Iris pigment epithelial cell (primary cell): ENCODE results near the gene ANKRD61.
"Not testable (repeated sequence)": the region's sequence is repeated elsewhere in the genome, so short reads cannot be mapped to it uniquely, and the experiment has no call there.

Experiments used
- DNase-seq: peaks from one replicate; pipeline ENCODE4 v3.0.0-alpha.2; 2011; ENCODE audit warnings: low read depth

ANKRD61 gene

GRCh38 chr7:6030988-6031387 lies at the start of gene ANKRD61:
TSS of gene ANKRD61 (plus strand) at chr7:6031376. CDS start at chr7:6031376, 0 bp downstream.
- no peak for DNase-seq

GRCh38 chr7:5987061-5987460 lies 44.1 kb upstream of the ANKRD61 start:
- not testable (repeated sequence) for DNase-seq

GRCh38 chr7:5997210-5997808 lies 33.9 kb upstream of the ANKRD61 start:
- DNase-seq: peak; percentile 75

- no peak for DNase-seq
Observed at GRCh38 chr7:6007386-6007785, 23.8 kb upstream of the ANKRD61 start.

DNA sequence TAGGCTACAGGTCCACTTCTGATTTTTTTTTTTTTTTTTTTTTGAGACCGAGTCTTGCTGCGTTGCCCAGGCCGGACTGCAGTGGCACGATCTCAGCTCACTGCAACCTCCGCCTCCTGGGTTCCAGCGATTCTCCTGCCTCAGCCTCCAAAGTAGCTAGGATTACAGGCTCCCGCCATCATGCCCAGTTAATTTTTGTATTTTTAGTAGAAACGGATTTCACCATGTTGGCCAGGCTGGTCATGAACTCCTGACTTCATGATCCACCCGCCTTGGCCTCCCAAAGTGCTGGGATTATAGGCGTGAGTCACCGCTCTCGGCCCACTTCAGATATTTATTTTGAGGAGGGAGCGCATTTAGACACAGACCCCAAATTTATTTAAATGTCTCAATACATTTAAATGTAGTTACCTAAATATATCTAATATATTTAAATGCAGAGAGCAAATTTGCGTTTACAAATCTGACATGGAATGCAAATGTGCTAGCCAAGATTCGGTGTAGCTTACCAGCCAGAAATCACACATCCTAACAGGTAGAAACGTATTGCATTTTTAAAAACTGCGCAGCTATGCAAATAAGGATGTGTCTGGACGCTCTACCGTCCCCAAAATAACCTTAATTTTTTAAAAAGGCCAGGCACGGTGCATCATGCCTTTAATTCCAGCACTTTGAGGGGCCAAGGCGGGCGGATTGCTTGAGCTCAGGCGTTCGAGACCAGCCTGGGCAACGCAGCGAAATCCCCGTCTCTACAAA lies 23.2 kb upstream of the ANKRD61 start:
- DNase-seq: peak; percentile 23

DNA sequence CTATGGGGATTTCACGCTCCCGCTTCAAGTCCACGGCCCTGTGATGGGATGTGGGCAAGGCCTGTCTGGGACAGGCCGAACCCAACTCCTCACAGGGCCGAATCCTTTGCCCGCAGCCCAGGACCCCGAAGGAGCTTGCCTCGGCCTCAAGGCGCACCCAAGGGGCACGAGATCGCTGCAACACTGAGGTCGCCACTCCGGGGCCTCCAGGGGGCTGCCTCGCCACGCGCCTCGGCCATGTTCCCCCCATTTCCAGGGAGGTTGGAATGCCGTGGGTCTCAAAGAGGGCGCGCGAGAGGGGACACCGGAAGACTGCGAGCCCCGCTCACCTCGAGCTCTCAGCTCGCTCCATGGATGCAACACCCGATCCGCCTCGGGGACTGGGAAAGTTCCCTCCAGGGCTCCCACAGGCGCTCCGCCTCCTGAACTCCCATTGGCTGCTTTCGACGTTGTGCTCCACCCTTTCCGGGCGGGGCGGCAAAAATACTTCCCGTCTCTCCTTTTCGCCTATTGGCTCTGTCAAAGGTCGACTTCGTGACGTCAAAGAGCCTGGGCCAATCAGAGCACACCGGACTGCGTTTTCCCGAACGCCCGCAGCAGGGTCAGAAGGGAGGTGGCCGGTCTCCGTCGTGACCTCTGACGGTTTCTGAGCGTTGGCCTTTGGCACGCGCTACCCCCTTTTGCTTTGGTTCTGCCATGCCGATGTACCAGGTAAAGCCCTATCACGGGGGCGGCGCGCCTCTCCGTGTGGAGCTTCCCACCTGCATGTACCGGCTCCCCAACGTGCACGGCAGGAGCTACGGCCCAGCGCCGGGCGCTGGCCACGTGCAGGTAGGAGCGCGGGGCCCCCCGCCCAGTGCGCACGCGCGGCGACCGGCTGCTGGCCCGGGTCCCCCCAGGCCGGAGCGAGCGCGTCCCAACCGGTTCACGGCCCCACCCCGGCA lies 22.2 kb upstream of the ANKRD61 start, which contains the start of the genes AIMP2 and PMS2:
Gene AIMP2 (plus strand): TSS at position 605 of the 944 bp plus-strand sequence. CDS start 92 bp downstream, at position 697.
Gene PMS2 (minus strand): TSS at position 382 of the 944 bp plus-strand sequence. CDS start 30 bp downstream, at position 352.
- peak; percentile 99 for DNase-seq

DNA sequence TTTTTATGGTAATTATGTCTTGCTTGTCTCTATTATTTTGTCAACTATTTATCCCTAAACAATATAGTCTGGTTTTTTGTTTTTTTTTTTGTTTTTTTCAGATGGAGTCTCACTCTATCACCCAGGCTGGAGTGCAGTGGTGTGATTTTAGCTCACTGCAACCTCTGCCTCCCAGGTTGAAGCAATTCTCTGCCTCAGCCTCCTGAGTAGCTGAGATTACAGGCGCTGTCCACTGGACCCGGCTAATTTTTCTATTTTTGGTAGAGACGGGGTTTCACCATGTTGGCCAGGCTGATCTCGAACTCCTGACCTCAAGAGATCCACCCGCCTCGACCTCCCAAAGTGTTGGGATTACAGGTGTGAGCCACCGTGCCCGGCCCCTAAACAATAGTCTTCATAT lies 20.8 kb upstream of the ANKRD61 start:
- DNase-seq: not testable (repeated sequence)

GRCh38 chr7:6011541-6011940 lies 19.6 kb upstream of the ANKRD61 start:
- DNase-seq: no peak

DNA sequence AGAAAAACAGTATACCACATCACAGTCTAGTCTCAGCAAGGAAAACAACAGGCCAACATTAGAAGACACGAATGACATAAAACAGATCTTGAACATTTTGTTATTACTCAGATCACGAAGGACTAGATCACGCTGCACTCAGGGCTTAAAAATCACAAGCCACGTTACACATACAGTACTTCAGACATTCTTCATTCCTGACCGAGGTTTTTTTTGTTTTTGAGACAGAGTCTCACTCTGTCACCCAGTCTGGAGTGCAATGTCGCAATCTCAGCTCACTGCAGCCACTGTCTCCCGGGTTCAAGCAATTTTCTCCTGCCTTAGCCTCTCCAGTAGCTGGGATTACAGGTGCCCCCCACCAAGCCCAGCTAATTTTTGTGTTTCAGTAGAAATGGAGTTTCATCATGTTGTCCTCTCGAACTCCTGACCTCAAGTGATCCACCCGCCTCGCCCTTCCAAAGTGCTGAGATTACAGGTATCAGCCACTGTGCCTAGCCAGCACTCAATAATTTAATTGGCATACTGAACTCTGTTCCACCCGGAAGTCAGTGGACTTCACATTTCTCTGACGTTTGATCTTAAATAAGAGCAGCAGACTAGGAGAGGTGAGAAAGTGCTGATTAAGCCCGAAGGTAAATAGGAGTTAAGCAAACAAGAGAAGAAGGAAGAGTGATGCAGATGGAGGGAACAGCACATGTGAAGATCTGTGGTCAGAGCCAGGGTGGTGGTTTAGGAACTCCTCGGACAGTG lies 18.6 kb upstream of the ANKRD61 start:
- DNase-seq: peak; percentile 61

- peak; percentile 93 for DNase-seq
Observed at GRCh38 chr7:6015917-6016652, 15.1 kb upstream of the ANKRD61 start.

DNA sequence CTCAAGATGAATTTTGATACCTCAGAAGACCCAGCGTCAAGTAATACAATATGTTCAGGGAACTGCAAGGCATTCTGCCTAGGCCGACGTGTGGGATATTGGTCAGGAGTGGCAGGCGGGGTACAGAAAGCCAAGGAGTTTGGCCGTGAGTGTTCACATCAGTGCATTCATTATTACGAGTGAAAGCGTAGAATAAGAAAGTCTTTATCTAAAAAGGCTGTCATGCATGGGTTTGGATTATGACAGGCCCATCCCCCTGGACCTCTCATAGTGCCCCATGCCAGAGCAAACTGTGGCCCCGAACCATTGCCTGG lies 14.6 kb upstream of the ANKRD61 start:
- no peak for DNase-seq

DNA sequence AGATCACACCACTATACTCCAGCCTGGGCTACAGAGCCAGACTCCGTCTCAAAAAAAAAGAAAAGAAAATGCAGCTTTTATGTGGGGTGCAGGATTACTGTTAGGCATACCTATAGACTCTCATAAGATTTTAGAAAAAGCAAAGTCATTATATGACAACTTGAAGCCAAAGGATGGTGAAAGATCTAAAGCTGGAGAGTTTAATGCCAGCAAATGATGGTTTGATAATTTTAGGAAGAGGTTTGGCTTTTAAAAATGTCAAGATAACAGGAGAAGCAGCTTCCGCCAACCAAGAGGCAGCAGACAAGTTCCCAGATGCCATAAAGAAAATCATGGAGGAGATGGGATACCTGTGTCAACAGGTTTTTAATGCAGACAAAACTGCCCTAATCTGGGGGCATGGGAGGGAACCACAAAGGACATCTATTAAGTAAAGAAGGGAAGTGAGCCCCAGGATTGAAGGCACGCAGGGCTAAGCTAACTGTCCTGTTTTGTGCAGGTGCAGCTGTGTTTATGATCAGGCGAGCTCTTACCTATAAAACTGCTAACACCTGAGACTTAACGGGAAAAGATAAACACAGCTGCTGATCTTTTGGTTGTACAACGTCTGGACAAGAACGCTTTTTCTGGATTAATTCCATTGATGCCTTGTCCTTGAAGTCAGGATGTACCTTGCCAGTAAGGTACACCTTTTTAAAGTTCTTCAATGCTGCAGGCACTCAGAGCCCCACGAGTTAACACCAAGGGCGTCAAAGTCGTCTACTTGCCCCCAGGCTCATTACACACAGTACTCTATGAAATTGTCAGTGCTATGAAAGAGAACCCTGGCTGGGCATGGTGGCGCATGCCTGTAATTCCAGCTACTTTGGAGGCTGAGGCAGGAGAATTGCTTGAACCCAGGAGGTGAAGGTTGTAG lies 10.5 kb upstream of the ANKRD61 start:
- no peak for DNase-seq

GRCh38 chr7:6022707-6023106 lies 8.5 kb upstream of the ANKRD61 start:
- no peak for DNase-seq

DNA sequence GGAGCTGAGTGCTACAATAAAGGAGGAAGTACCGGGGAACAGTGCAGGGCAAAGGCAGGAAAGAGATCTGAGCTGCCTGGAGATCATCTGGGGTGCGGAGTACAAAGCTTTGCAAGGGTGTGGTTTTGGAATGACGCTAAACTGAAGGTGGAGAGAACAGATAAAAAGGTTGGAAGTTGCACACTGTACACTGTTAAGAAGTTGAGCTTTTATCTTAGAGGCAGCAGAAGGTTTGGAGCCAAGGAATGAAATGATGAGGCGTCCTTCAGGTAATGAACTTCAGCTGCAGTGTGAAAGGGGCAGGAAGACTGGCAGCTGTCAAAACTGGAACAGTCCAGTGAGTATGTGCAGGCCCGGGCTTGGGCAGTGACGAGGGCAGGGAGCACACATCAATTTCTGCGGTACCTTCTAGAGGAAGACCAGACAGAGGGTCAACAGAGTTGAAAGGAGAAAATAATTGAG lies 7.2 kb upstream of the ANKRD61 start:
- no peak for DNase-seq

DNA sequence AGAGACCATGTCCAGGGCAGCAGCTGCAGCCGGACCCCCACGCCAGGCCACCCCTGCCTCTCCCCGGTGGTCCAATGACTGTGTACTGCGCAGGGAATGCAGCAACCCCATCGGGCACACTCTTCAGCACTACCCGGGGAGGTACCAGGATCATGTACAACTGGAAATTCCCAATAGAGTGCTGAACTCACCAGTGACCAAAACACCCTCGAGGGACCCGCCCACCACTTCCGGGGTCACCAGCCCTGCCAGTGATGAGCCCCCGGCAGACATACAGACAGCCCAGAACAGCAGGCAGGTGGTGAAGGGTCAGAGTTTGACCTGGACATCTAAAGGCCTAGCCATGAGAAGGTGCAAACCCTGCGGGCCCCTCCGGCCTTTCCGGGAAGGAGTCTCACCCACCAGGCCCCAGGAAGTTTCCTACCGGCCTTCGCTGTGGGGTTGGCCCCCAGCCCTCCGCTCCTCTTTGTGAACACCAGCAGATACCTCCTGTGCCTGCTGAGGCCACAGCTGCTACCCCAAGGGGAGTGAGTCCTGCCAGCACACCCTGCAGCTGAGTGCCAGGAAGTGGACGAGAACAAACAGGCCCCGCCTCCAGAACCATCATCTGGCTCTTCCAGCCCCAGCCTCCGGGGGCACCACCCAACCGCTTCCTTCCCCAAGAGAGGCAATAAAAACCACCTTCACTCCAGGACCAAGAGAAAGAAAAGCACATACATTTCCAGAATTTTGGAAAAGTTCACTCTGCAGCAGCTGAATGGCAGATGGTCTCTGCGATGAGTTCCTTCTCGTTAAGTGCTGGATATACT lies 5.0 kb upstream of the ANKRD61 start:
- peak; percentile 55 for DNase-seq

GRCh38 chr7:6026820-6027311 lies 4.3 kb upstream of the ANKRD61 start:
- DNase-seq: no peak

GRCh38 chr7:6027806-6028365 lies 3.3 kb upstream of the ANKRD61 start:
- DNase-seq: no peak

- no peak for DNase-seq
Observed at GRCh38 chr7:6028563-6028962, 2.6 kb upstream of the ANKRD61 start.
